OCI-LY3 (cell line): ENCODE measurements around the gene B4GALT6.

Source experiments
- EZH2phosphoT487 ChIP-seq: fragments of 200-600 bp; shearing (Covaris generic); IDR thresholded peaks from 2 replicates; pipeline ENCODE4 v1.6.1; 2018; ENCODE audit warnings: antibody characterized with exemption, mixed run types, low read depth
- TF ChIP-seq, protein P1 (sequence below): fragments of 200-600, 300-600 bp; sonication (generic); IDR thresholded peaks from 2 replicates; pipeline ENCODE4 v1.5.1; 2014; ENCODE audit warnings: antibody characterized with exemption, low read length, low read depth

DNA sequence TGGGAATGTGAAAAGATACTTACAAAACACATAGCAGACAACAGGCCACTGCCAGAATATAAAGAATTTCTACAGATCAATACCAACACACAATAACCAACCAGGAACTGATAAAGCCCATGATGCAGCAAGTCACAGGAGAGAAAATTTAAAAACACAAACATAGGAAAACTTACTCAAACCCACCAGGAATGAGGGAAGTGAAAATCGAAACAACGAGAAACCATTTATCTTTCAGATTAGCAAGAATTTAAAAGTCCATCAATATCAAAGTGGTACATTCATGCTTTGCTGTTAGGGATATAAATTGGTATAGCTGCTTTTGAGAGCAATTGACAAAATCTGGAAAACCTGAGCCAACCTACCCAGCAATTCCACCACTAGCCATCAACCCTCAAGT is 27.6 kb downstream of the B4GALT6 start:
- TF ChIP-seq, protein P1, sequence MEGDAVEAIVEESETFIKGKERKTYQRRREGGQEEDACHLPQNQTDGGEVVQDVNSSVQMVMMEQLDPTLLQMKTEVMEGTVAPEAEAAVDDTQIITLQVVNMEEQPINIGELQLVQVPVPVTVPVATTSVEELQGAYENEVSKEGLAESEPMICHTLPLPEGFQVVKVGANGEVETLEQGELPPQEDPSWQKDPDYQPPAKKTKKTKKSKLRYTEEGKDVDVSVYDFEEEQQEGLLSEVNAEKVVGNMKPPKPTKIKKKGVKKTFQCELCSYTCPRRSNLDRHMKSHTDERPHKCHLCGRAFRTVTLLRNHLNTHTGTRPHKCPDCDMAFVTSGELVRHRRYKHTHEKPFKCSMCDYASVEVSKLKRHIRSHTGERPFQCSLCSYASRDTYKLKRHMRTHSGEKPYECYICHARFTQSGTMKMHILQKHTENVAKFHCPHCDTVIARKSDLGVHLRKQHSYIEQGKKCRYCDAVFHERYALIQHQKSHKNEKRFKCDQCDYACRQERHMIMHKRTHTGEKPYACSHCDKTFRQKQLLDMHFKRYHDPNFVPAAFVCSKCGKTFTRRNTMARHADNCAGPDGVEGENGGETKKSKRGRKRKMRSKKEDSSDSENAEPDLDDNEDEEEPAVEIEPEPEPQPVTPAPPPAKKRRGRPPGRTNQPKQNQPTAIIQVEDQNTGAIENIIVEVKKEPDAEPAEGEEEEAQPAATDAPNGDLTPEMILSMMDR = no peak
- no peak for TF ChIP-seq EZH2phosphoT487
